Hematopoietic multipotent progenitor cell (in vitro differentiated cells): ENCODE data around the gene SHMT1. TPM values are rescaled to one million over a fixed set of nuclear protein-coding genes. Genes with fewer than 3 reads are reported as not detected.
"Not testable (repeated sequence)": the region's sequence is repeated elsewhere in the genome, so short reads cannot be mapped to it uniquely, and the experiment has no call there.

ENCODE experiments used
- DNase-seq, 3 donors: peaks; one replicate each; pipeline ENCODE4 v3.0.0-alpha.2; 2011 to 2015; ENCODE audit warnings: low read depth in 2 of 3, low spot score in 2 of 3
- small RNA-seq: library from RNA; depleted of rRNA; stranded (forward); fragments of <200 nt; gene quantifications from one replicate; pipeline ENCODE3, GENCODE V24; 2012
- total RNA-seq: library from RNA; depleted of rRNA; stranded (reverse); fragments of >200 nt; gene quantifications from one replicate; pipeline ENCODE4 v1.2.3, GENCODE V29; 2012

Gene SHMT1
- total RNA-seq, 1 donor: 18.9 TPM

DNA sequence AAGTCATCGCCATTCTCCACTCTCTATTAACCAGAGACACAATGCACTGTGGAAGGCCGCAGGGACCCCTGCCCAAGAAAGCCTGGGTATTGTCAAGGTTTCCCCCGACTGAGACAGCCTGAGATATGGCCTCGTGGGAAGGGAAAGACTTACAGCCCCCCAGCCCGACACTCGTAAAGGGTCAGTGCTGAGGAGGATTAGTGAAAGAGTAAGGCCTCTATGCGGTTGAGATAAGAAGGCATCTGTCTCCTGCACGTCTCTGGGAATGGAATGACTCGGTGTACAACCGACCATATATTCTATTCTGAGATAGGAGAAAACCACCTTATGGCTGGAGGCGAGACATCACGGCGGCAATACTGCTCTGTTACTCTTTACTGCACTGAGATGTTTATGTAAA, 60.1 kb downstream of the SHMT1 start:
- not testable (repeated sequence) for DNase-seq

DNA sequence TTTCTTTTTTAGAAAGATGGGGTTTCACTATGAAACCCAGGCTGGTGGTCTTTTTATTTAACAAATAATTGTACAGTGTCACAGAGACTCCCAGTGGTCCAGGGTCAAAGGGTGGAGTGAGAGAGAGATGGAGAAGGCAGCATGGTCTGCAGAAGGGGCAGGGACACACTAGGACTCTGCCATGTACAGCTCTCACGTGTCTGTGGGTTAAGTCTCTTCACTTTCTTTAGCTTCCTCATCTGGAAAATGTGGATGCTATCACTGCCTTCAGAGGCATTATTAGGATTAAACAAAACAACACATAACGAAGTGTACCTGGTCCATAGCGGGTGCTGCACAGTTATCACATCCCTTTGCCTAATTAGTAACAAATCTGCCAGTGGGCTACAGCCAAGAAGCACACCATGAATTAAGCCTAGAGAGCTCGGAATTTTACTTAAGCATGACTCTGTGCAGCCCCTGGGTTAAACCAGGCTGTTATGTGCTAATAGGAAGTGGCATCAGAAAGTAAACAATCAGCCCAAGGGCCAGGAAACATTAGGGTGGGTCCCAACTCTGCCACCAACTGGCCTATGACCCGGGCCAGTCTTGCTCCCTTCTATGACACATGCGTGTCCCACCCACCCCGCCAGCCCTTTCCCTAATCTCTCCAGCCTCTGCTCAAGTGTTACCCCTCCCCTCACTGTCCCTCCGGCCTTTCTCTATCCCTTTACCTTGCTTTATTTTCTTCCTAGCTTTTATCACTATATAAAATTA, 62.4 kb downstream of the SHMT1 start:
- no peak for DNase-seq

- not testable (repeated sequence) for DNase-seq
These were observed 65.3 kb downstream of the SHMT1 start for GRCh38 chr17:18298061-18298460.

DNA sequence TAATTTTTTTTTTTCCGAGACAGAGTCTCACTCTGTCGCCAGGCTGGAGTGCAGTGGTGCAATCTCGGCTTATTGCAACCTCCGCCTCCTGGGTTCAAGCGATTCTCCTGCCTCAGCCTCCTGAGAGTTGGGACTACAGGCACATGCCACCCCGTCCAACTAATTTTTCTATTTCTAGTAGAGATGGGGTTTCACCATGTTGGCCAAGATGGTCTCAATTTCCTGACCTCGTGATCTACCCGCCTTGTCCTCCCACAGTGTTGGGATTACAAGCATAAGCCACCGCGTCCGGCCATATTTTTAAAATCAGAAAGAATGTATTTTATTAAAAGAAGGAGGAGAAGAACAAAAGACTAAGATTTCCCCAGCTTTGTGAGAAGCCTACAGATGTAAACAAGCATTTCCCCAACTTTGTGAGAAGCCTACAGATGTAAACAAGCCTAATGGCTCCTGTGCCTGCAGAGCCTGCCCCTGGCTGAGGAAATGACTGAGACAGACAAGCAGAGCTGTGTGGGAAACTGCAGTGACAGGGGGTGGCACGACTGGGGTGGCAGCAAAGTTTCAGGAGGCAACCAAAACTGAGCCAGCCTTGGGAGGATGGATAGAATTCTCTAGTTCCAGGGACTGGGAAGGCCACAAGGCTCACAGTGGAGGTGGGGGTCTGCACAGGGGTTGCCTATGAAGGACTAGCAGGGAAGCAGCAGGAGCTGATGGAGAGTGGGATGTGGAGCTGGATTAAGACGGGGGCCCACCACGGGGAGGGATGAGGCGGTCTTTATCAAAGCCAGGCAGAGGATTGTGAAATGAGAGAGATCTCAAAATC, 71.4 kb downstream of the SHMT1 start:
- DNase-seq: no peak

- no peak for DNase-seq
These were observed 78.1 kb downstream of the SHMT1 start for GRCh38 chr17:18285296-18285695.

DNA sequence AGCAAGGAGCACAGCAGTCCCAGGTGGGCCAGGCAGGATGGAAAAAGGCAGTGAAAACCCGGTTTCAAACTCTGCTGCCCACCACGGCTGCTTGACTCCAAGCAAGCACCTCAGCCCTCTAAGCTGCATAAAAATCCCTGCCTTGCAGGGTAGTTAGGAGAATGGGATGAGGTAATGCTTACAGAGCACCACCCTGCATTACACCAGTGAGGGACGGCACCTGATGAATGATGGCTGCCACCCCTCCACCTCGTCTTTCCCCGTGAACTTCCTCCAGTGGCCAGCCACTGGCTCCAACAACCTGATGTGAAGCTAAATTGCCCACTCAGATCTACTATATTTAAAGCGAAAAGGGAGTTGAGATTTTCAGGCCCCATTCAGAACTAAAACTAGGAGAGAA, 81.6 kb downstream of the SHMT1 start:
- no peak for DNase-seq

GRCh38 chr17:18280766-18281371, 82.5 kb downstream of the SHMT1 start:
- DNase-seq: no peak

DNA sequence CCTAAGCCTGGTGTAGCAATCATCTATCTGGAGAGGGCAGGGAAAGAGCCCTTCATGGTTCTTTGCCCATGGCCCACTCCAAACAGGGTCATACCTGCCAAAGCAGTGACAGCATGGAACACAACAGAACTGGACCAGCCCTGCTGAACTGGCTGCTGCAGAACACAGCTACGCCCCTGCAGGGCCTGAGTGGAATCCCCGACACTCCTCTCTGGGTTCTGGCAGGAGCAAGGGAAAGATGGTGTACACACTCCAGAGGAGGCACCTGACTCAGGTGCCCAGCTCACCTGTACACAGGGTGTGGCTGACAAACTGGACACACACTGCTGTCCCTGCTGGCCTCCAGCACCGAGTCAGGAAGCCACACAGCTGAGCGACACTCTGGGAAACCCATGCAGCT, 83.1 kb downstream of the SHMT1 start:
- DNase-seq: no peak

- DNase-seq: no peak
These were observed 84.5 kb downstream of the SHMT1 start for GRCh38 chr17:18278867-18279266.

Small RNA genes within 50 kb of the gene (small RNA-seq; reads per million reads assigned to genes)
- not detected for gene AL353997.5

Other genes with a start within 250 kb of the SHMT1 start
- 104 TPM for gene ALKBH5, start 179.7 kb downstream of the SHMT1 start, total RNA-seq
- 34.5 TPM for gene LLGL1, start 137.9 kb downstream of the SHMT1 start, total RNA-seq
- 378 TPM for gene FLII, start 104.8 kb downstream of the SHMT1 start, total RNA-seq
- gene MIEF2, start 102.9 kb downstream of the SHMT1 start, total RNA-seq: 33.7 TPM
- gene TOP3A, start 48.6 kb downstream of the SHMT1 start, total RNA-seq: 38.8 TPM
- gene SMCR8, start 48.3 kb downstream of the SHMT1 start, total RNA-seq: 30.2 TPM
- not detected for gene EVPLL, start 14.2 kb upstream of the SHMT1 start, total RNA-seq
- gene LGALS9C, start 113.2 kb upstream of the SHMT1 start, total RNA-seq: 0.27 TPM